HepG2 (cell line): ENCODE results near the gene VAC14. TPM values are rescaled to one million over a fixed set of nuclear protein-coding genes. Genes with fewer than 3 reads are reported as not detected.
A peak's percentile ranks its signal among the peaks of the same experiment; 100 is the strongest.

Experiments
- ARHGAP35 ChIP-seq: sonication (generic); formaldehyde crosslinking; IDR thresholded peaks from 2 replicates; pipeline ENCODE4 v1.9.0; 2022; ENCODE audit warnings: mild to moderate bottlenecking, inconsistent platforms, moderate library complexity, missing genetic modification reagents, borderline replicate concordance
- ATF4 ChIP-seq, 2 experiments: fragments of 450-650 bp in 1 of 2; sonication (generic) in 1 of 2; formaldehyde crosslinking; IDR thresholded peaks; 2 replicates each; pipeline versions ENCODE4 v1.5.0 to v1.8.0; 2020 to 2022; ENCODE audit warnings: mild to moderate bottlenecking in 1 of 2, missing genetic modification reagents in 1 of 2
- CHCHD3 ChIP-seq: sonication (generic); formaldehyde crosslinking; IDR thresholded peaks from 2 replicates; pipeline ENCODE4 v1.8.0; 2022; ENCODE audit warnings: mild to moderate bottlenecking, missing genetic modification reagents, moderate library complexity
- HMGXB3 ChIP-seq: sonication (generic); formaldehyde crosslinking; IDR thresholded peaks from 2 replicates; pipeline ENCODE4 v1.4.0; 2020; ENCODE audit warnings: missing genetic modification reagents, borderline replicate concordance
- IRF1 ChIP-seq: sonication (generic); formaldehyde crosslinking; IDR thresholded peaks from 2 replicates; pipeline ENCODE4 v1.4.0; 2020; ENCODE audit warnings: low read depth, mild to moderate bottlenecking, missing genetic modification reagents
- PAWR ChIP-seq: sonication (generic); formaldehyde crosslinking; IDR thresholded peaks from 2 replicates; pipeline ENCODE4 v1.4.0; 2020; ENCODE audit warnings: missing genetic modification reagents, mild to moderate bottlenecking, borderline replicate concordance
- POGZ ChIP-seq: sonication (generic); formaldehyde crosslinking; IDR thresholded peaks from 2 replicates; pipeline ENCODE4 v1.4.0; 2020; ENCODE audit warnings: mild to moderate bottlenecking, missing genetic modification reagents
- RAD21 ChIP-seq: fragments of 450-650 bp; formaldehyde crosslinking; IDR thresholded peaks from 2 replicates; pipeline ENCODE4 v1.5.0; 2020; ENCODE audit warnings: mild to moderate bottlenecking
- SIN3A ChIP-seq: IDR thresholded peaks from 2 replicates; pipeline ENCODE4 v1.6.1; 2011; ENCODE audit warnings: low read depth, mild to moderate bottlenecking, control low read depth, low read length, borderline replicate concordance
- TAF15 ChIP-seq: fragments of 200-400 bp; formaldehyde crosslinking; IDR thresholded peaks from one replicate; pipeline ENCODE4 v1.6.1; 2018; ENCODE audit warnings: mild to moderate bottlenecking, low read depth, low read length; ENCODE audit not compliant: poor library complexity, severe bottlenecking
- THAP9 ChIP-seq: sonication (generic); formaldehyde crosslinking; IDR thresholded peaks from 2 replicates; pipeline ENCODE4; 2020; ENCODE audit warnings: missing genetic modification reagents, mild to moderate bottlenecking, borderline replicate concordance
- U2AF1 ChIP-seq: fragments of 200-400 bp; formaldehyde crosslinking; optimal IDR thresholded peaks from 2 replicates; pipeline ENCODE3; 2017; ENCODE audit warnings: mild to moderate bottlenecking, low read depth, low read length
- ZNF256 ChIP-seq: sonication (generic); formaldehyde crosslinking; conservative IDR thresholded peaks from 2 replicates; pipeline ENCODE4 v1.4.0; 2020; ENCODE audit warnings: missing genetic modification reagents
- ZNF260 ChIP-seq: sonication (generic); formaldehyde crosslinking; IDR thresholded peaks from 2 replicates; pipeline ENCODE4 v1.4.0; 2020; ENCODE audit warnings: missing genetic modification reagents, low read depth, mild to moderate bottlenecking, borderline replicate concordance
- ZNF3 ChIP-seq: IDR thresholded peaks from 2 replicates; pipeline ENCODE4 v1.7.0; 2017; ENCODE audit warnings: inconsistent platforms
- ZNF496 ChIP-seq: sonication (generic); formaldehyde crosslinking; IDR thresholded peaks from 2 replicates; pipeline ENCODE4 v1.8.1; 2023; ENCODE audit warnings: mild to moderate bottlenecking, moderate library complexity, missing genetic modification reagents; ENCODE audit not compliant: insufficient replicate concordance
- ZNF562 ChIP-seq: sonication (generic); formaldehyde crosslinking; IDR thresholded peaks from 2 replicates; pipeline ENCODE4 v1.8.0; 2022; ENCODE audit warnings: missing genetic modification reagents, borderline replicate concordance
- ZNF841 ChIP-seq: sonication (generic); formaldehyde crosslinking; IDR thresholded peaks from 2 replicates; pipeline ENCODE4 v1.8.1; 2023; ENCODE audit warnings: missing genetic modification reagents, borderline replicate concordance
- polyA plus RNA-seq, 8 experiments: library from polyadenylated mRNA; depleted of rRNA in 3 of 8; stranded (reverse) in 7 of 8; unstranded in 1 of 8; fragments of >200 nt; fragmentation: Illumina TruSeq in 4 of 8; extraction: Trizol in 4 of 8; gene quantifications; 2 replicates each; pipeline versions ENCODE4 v1.2.1 to v1.2.3, GENCODE V29; 2011 to 2016; ENCODE audit warnings: low read depth in 4 of 8, missing spikeins in 1 of 8, mixed read lengths in 1 of 8; ENCODE audit not compliant: insufficient read depth in 1 of 8
- total RNA-seq, 5 experiments: library from RNA; depleted of rRNA; stranded (reverse); fragments of >200 nt; fragmentation: Illumina TruSeq; extraction: Trizol; gene quantifications; 2 replicates each; pipeline ENCODE4 v1.2.3, GENCODE V29; 2016; ENCODE audit warnings: low read depth in 1 of 5
- TF ChIP-seq, protein P1 (sequence below): IDR thresholded peaks from 2 replicates; pipeline ENCODE4 v1.6.1; 2016
- TF ChIP-seq, protein P2 (sequence below): sonication (generic); formaldehyde crosslinking; IDR thresholded peaks from 2 replicates; pipeline ENCODE4 v1.4.0; 2020; ENCODE audit warnings: mild to moderate bottlenecking, missing genetic modification reagents

Gene VAC14
- total and polyA plus RNA-seq, 2 of the 13 experiments (the other 11 are each of a cell fraction or from before 2014, with no cell fraction given), result 23.5 to 24.6 TPM

DNA sequence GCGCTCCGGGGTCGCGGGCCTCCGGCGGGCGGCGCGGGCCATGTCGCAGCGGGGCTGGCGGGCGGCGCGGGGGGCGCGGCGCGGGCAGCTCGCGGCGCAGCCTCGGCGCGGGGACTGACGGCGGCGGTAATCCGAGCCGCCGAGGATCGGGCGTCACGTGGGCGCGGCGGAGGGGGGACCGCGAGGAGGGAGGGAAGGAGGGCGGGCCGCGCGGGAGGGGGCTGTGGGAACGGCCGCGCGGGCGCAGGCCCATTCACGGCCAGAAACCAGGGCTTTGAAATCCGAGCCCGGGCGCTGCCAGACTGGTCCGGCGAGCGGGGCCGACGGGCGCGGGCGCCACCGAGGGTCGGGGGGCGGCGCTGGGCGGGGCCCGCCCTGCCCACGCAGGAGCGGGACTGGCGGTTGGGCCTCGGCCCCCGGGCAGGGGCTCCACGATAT is 115.0 kb downstream of the VAC14 start, which contains the start of gene MTSS2 (continued):
- TF ChIP-seq HMGXB3 (CRISPR knock-in tag) (no peak), CHCHD3 (CRISPR knock-in tag) (no peak), ARHGAP35 (no peak), THAP9 (CRISPR knock-in tag) (no peak), ZNF3 (CRISPR knock-in tag) (no peak), ATF4 (CRISPR knock-in tag; IDR thresholded peaks at IDR 0.05) (no peak), IRF1 (no peak), RAD21 (CRISPR knock-in tag) (peak; percentile 67), ZNF260 (CRISPR knock-in tag) (no peak), ZNF562 (no peak), TAF15 (no peak), POGZ (no peak), PAWR (CRISPR knock-in tag) (no peak), SIN3A (peak; percentile 40; the same call in 1 of the 2 replicates), ZNF256 (CRISPR knock-in tag) (no peak), ZNF841 (CRISPR knock-in tag) (no peak), U2AF1 (no peak), ZNF496 (no peak)
- TF ChIP-seq, protein P1, sequence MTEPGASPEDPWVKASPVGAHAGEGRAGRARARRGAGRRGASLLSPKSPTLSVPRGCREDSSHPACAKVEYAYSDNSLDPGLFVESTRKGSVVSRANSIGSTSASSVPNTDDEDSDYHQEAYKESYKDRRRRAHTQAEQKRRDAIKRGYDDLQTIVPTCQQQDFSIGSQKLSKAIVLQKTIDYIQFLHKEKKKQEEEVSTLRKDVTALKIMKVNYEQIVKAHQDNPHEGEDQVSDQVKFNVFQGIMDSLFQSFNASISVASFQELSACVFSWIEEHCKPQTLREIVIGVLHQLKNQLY, result peak; percentile 35; the same call in 1 of the 2 replicates
- TF ChIP-seq, protein P2, sequence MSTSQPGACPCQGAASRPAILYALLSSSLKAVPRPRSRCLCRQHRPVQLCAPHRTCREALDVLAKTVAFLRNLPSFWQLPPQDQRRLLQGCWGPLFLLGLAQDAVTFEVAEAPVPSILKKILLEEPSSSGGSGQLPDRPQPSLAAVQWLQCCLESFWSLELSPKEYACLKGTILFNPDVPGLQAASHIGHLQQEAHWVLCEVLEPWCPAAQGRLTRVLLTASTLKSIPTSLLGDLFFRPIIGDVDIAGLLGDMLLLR (CRISPR knock-in tag), result no peak
